Neural cell (in vitro differentiated cells): ENCODE results near the gene NTN5. TPM values are rescaled to one million over a fixed set of nuclear protein-coding genes. Genes with fewer than 3 reads are reported as not detected.
A peak's percentile ranks its signal among the peaks of the same experiment; 100 is the strongest.

Source experiments
- H2AFZ ChIP-seq: fragments of 200-600, 300-800 bp; sonication (generic), shearing (Covaris generic); 2 replicates; pipeline ENCODE4 v1.6.0; 2014; ENCODE audit warnings: low read depth, mild to moderate bottlenecking, antibody characterized with exemption, low read length, moderate library complexity
- H3F3A ChIP-seq: fragments of 200-600 bp; shearing (Covaris generic); 2 replicates; pipeline ENCODE4 v1.6.1; 2016; ENCODE audit warnings: mild to moderate bottlenecking, moderate library complexity, mixed read lengths, antibody characterized with exemption, low read length; ENCODE audit not compliant: insufficient read depth, poor library complexity, severe bottlenecking
- H3K27ac ChIP-seq: fragments of 200-600, 300-800 bp; sonication (generic), shearing (Covaris generic); 2 replicates; pipeline ENCODE4 v1.5.1; 2014; ENCODE audit warnings: mild to moderate bottlenecking, low read length, moderate library complexity
- H3K27me3 ChIP-seq: fragments of 300-800, 200-600 bp; sonication (generic), shearing (Covaris generic); 2 replicates; pipeline ENCODE4 v1.6.0; 2014; ENCODE audit warnings: mild to moderate bottlenecking, low read depth, low read length, moderate library complexity; ENCODE audit not compliant: insufficient read depth
- H3K36me3 ChIP-seq: fragments of 300-800, 200-600 bp; sonication (generic), shearing (Covaris generic); 2 replicates; pipeline ENCODE4 v1.5.1; 2014; ENCODE audit warnings: mild to moderate bottlenecking, antibody characterized with exemption, low read length, moderate library complexity; ENCODE audit not compliant: insufficient read depth
- H3K4me2 ChIP-seq: fragments of 300-800, 200-600 bp; sonication (generic), shearing (Covaris generic); 2 replicates; pipeline ENCODE4 v1.6.0; 2014; ENCODE audit warnings: mild to moderate bottlenecking, low read length
- H3K4me3 ChIP-seq: fragments of 300-800, 200-600 bp; sonication (generic), shearing (Covaris generic); 2 replicates; pipeline ENCODE4 v1.5.1; 2014; ENCODE audit warnings: mild to moderate bottlenecking, low read length, moderate library complexity
- H3K79me2 ChIP-seq: fragments of 200-600 bp; shearing (Covaris generic); replicated peaks from 2 replicates; pipeline ENCODE4 v1.6.0; 2014; ENCODE audit warnings: mild to moderate bottlenecking, low read length, moderate library complexity; ENCODE audit not compliant: insufficient read depth
- H3K9ac ChIP-seq: fragments of 300-800, 200-600 bp; sonication (generic), shearing (Covaris generic); 2 replicates; pipeline ENCODE4 v1.6.1; 2016; ENCODE audit warnings: mild to moderate bottlenecking, low read length, mixed read lengths
- H3K9me2 ChIP-seq: fragments of 200-600 bp; shearing (Covaris generic); 2 replicates; pipeline ENCODE4 v1.6.1; 2016; ENCODE audit warnings: mild to moderate bottlenecking, low read length, mixed read lengths; ENCODE audit not compliant: insufficient read depth
- H3K9me3 ChIP-seq: fragments of 200-600, 300-800 bp; sonication (generic), shearing (Covaris generic); 2 replicates; pipeline ENCODE4 v1.6.1; 2016; ENCODE audit warnings: mild to moderate bottlenecking, mixed run types, low read length, moderate library complexity, mixed read lengths
- H4K20me1 ChIP-seq: fragments of 200-600 bp; shearing (Covaris generic); 2 replicates; pipeline ENCODE4 v1.6.1; 2016; ENCODE audit warnings: mild to moderate bottlenecking, mixed run types; ENCODE audit not compliant: insufficient read depth
- CTCF ChIP-seq: fragments of 450-650 bp; IDR thresholded peaks from 2 replicates; pipeline ENCODE4 v1.5.1; 2014; ENCODE audit warnings: antibody characterized with exemption, mild to moderate bottlenecking, moderate library complexity; ENCODE audit not compliant: poor library complexity, severe bottlenecking
- EP300 ChIP-seq: fragments of 450-650 bp; conservative IDR thresholded peaks from 2 replicates; pipeline ENCODE4 v1.6.1; 2014; ENCODE audit warnings: antibody characterized with exemption, mild to moderate bottlenecking, moderate library complexity; ENCODE audit not compliant: poor library complexity, severe bottlenecking
- EZH2 ChIP-seq: fragments of 200-600, 300-800 bp; shearing (Covaris generic), sonication (generic); IDR thresholded peaks from 2 replicates; pipeline ENCODE4 v1.6.1; 2014; ENCODE audit warnings: antibody characterized with exemption, low read length, borderline replicate concordance, mild to moderate bottlenecking; ENCODE audit not compliant: insufficient read depth, poor library complexity, severe bottlenecking
- MXI1 ChIP-seq: fragments of 450-650 bp; conservative IDR thresholded peaks from 2 replicates; pipeline ENCODE4 v1.6.1; 2014; ENCODE audit warnings: antibody characterized with exemption, mild to moderate bottlenecking; ENCODE audit not compliant: poor library complexity, severe bottlenecking
- POLR2AphosphoS5 ChIP-seq: IDR thresholded peaks from 2 replicates; pipeline ENCODE4 v1.6.1; 2012
- RAD21 ChIP-seq: fragments of 450-650 bp; conservative IDR thresholded peaks from 2 replicates; pipeline ENCODE4 v1.6.1; 2014; ENCODE audit warnings: antibody characterized with exemption, mild to moderate bottlenecking, moderate library complexity
- REST ChIP-seq: IDR thresholded peaks from 2 replicates; pipeline ENCODE4 v1.6.1; 2012; ENCODE audit warnings: borderline replicate concordance
- SMC3 ChIP-seq: fragments of 450-650 bp; conservative IDR thresholded peaks from 2 replicates; pipeline ENCODE4 v1.6.1; 2014; ENCODE audit warnings: antibody characterized with exemption, mild to moderate bottlenecking, moderate library complexity; ENCODE audit not compliant: poor library complexity
- TAF1 ChIP-seq: IDR thresholded peaks from 2 replicates; pipeline ENCODE4 v1.6.1; 2012; ENCODE audit warnings: low read depth
- polyA plus RNA-seq: library from polyadenylated mRNA; depleted of rRNA; stranded (reverse); fragments of >200 nt; gene quantifications from 2 replicates; pipeline ENCODE4 v1.2.3, GENCODE V29; 2014

NTN5 gene
- polyA plus RNA-seq, 1 donor from 2014 or later, result not detected

- Histone ChIP-seq H3K27me3 (no peaks in the 10 kb centered on the region), H3K36me3 (no peaks in the 10 kb centered on the region), H2AFZ (no peak overlapping the region), H4K20me1 (no peaks in the 10 kb centered on the region), H3K79me2 (peaks cover 3% of the 10 kb centered on the region), H3K4me3 (peak overlapping the region; percentile 32), H3K9me2 (no peaks in the 10 kb centered on the region), H3F3A (no peaks in the 10 kb centered on the region), H3K27ac (peak overlapping the region; percentile 72), H3K4me2 (no peak overlapping the region), H3K9ac (peak overlapping the region; percentile 36), H3K9me3 (no peaks in the 10 kb centered on the region)
- TF ChIP-seq RAD21 (no peak), EZH2 (no peak), SMC3 (no peak), POLR2AphosphoS5 (no peak), MXI1 (no peak), EP300 (no peak), REST (no peak)
Observed at GRCh38 chr19:48630296-48631063, 42.3 kb downstream of the NTN5 start.

- H3K27me3 ChIP-seq, result no peaks in the 10 kb centered on the region
- H3K9me2 ChIP-seq, result no peaks in the 10 kb centered on the region
- peaks cover 10% of the 10 kb centered on the region for H3K79me2 ChIP-seq
- no peaks in the 10 kb centered on the region for H3F3A ChIP-seq
- peak overlapping the region; percentile 72 for H3K27ac ChIP-seq
- no peaks in the 10 kb centered on the region for H3K36me3 ChIP-seq
- H3K4me3 ChIP-seq, result no peak overlapping the region
- no peak overlapping the region for H3K9ac ChIP-seq
- TF ChIP-seq TAF1, result no peak
- peak; percentile 5 for TF ChIP-seq POLR2AphosphoS5
- no peak overlapping the region for H2AFZ ChIP-seq
- no peak overlapping the region for H3K4me2 ChIP-seq
- no peaks in the 10 kb centered on the region for H4K20me1 ChIP-seq
- H3K9me3 ChIP-seq, result no peaks in the 10 kb centered on the region
Observed at GRCh38 chr19:48629599-48630295, 43.1 kb downstream of the NTN5 start.

- no peak overlapping the region for H2AFZ ChIP-seq
- no peaks in the 10 kb centered on the region for H3K27me3 ChIP-seq
- peaks cover 15% of the 10 kb centered on the region for H3K79me2 ChIP-seq
- no peaks in the 10 kb centered on the region for H3K36me3 ChIP-seq
- no peak overlapping the region for H3K27ac ChIP-seq
- H3F3A ChIP-seq, result no peaks in the 10 kb centered on the region
- no peaks in the 10 kb centered on the region for H3K9me3 ChIP-seq
- no peak overlapping the region for H3K4me3 ChIP-seq
- no peak overlapping the region for H3K4me2 ChIP-seq
- H3K9ac ChIP-seq, result no peak overlapping the region
- TF ChIP-seq EP300 (no peak), CTCF (no peak), POLR2AphosphoS5 (peak; percentile 35), TAF1 (no peak)
- no peaks in the 10 kb centered on the region for H3K9me2 ChIP-seq
- H4K20me1 ChIP-seq, result no peaks in the 10 kb centered on the region
Observed at GRCh38 chr19:48629297-48629598, 43.6 kb downstream of the NTN5 start.
